Measurements from ENCODE around the gene PPP1R3F. TPM values are rescaled to one million over a fixed set of nuclear protein-coding genes. Genes with fewer than 3 reads are reported as not detected.

The PPP1R3F gene, protein sequence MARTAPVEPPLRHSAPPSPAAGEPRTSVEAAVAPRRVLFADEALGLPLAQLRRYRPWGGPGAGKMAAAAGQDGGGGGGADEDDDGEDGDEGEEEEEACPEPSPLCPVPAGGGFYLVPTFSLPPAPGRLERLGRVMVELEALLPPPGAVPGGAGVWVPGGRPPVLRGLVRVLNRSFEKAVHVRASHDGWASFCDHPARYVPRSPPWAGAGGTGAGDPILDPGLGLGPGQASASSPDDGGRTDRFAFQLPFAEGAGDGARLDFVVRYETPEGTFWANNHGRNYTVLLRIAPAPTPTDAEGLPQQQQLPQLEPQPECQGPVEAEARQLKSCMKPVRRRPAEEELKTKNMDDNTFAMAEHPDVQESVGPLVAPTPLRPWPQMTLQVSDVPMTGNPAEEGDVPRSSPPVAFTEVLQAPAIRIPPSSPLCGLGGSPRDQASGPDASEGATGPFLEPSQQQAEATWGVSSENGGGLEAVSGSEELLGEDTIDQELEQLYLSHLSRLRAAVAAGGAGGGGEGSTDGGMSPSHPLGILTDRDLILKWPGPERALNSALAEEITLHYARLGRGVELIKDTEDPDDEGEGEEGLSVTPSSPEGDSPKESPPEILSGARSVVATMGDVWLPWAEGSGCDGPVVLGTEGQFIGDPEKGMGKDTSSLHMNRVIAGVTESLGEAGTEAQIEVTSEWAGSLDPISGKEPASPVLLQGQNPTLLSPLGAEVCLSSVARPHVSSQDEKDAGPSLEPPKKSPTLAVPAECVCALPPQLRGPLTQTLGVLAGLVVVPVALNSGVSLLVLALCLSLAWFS
- polyA plus RNA-seq (2013, experiment 1 of 2; ENCODE audit: insufficient read length): 6.7 TPM
- polyA plus RNA-seq (2013, experiment 2 of 2; ENCODE audit: insufficient read length): 6.6 TPM

- no peak for DNase-seq
Measured at GRCh38 chrX:49269767-49270248, at the start of gene PPP1R3F. Gene PPP1R3F, plus strand, starts transcription at chrX:49269793. Its CDS starts 77 bp downstream, at chrX:49269870.

DNA sequence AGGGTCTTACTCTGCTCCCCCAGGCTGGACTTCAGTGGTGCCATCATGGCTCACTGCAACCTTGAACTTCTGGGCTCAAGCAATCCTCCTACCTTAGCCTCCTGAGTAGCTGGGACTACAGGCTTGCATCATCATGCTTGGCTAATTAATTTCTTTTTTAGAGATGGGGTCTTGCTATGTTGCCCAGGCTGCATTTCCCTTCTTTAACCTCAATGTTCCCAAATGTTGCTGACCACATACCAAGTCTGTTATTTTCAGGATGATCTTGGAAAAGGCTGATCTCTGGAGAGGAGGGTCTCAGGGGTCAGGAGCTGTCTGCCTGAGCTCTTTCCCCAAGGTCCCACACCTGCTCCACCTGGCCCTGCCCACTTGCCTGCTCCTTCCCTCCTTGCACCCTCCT lies 49.5 kb upstream of the PPP1R3F start:
- no peak for DNase-seq

GRCh38 chrX:49221868-49222267 lies 47.7 kb upstream of the PPP1R3F start:
- no peak for DNase-seq

DNA sequence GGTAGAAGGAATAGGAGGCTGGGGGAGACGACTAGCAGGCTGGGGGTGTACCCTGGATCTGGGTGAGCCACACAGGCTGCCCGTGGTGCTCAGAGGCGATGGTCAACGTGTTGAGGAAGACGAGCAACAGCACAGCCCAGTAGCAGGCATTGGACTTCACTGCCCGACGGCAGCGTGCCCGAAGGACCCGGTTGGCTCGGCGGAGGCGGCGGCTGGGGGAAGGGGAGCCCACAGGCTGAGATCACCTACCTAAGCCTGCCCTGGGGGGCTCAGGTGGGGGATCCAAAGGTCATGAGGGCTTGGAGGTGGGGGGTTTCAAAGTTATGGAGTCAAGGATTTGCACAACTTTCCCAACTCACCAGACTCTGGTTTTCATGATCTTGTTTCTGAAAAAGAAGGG lies 43.7 kb upstream of the PPP1R3F start:
- no peak for DNase-seq

DNA sequence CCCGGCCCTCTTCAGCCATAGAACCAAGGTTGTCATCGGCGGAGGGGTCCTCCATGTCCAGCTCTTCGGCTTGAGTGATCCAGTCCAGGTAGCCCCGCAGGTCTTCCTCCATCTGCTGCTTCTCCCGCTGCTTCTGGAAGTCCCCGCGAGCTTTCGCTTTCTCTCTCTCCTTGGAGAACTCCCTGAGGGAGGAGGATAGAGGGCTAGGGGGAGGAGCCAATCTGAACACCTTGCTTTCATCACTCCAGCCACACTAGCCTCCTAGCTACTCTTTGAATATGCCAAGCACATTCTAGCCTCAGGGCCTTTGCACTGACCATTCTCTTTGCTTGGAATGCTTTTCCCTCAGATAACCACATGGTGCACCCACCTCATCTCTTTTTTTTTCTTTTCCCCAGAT lies 42.6 kb upstream of the PPP1R3F start:
- no peak for DNase-seq

- no peak for DNase-seq
Measured at GRCh38 chrX:49227726-49228125, 41.9 kb upstream of the PPP1R3F start.

- no peak for DNase-seq
Measured at GRCh38 chrX:49228185-49228584, 41.4 kb upstream of the PPP1R3F start.

- DNase-seq: no peak
Measured at GRCh38 chrX:49230500-49231232, 38.9 kb upstream of the PPP1R3F start.

DNA sequence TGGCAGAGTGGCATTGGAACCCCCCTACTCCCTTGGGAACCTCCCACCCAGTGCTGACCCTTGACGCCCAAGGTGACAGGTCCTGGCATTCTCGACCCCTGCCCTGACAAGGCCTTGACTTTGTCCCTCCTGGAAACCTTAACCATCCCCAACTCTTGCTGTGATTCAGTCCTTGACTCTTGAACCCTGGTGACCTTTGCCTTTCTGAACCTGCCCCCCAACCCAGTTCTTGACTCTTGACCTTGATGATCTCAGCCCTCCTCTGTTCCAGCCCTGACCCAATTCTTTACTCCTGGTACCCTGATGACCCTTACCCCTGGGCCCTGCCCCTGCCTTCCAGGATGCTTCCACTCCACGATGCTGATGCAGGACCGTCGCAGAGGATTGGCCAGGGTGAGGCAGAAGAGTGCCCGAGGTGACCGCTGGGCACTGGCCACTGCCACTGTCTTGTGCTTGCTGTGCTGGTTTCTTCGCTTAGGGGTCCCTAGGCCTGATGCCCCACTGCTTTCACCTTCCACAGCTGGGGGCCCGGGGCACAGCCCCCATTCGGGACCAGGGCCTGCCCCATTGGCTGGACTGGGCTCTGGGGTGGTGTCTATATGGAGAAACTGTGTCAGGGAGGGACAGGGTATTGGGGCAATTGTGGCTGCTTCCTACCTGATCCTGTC lies 38.1 kb upstream of the PPP1R3F start:
- no peak for DNase-seq

- DNase-seq: no peak
Measured at GRCh38 chrX:49232525-49232924, 37.1 kb upstream of the PPP1R3F start.

DNA sequence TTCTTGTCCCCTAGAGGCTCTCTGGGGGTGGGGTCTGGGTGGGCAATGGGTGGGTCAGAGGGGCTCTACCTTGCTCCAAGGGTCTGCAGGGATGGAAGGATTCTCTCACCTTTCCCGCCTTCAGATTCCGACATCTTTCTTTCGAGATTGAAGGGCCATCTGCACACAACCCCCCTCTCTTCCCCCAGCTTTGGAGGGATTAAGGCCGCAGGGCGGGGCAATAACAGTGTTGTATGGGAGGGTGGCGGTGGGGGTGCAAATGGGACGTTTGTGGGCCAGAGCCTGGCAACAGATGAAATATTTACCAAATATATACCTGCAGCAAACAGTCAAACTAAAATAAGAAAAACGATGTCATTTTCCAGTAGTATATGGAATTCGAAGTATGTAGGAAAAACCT lies 36.4 kb upstream of the PPP1R3F start, which contains the start of gene CACNA1F:
Gene CACNA1F, minus strand, starts transcription at position 165 of the 400 bp plus-strand sequence. Its CDS starts 31 bp downstream, at position 134.
- no peak for DNase-seq

- DNase-seq: no peak
Measured at GRCh38 chrX:49233887-49234555, 35.6 kb upstream of the PPP1R3F start.

- no peak for DNase-seq
Measured at GRCh38 chrX:49237060-49237459, 32.5 kb upstream of the PPP1R3F start.

- no peak for DNase-seq
Measured at GRCh38 chrX:49238735-49239134, 30.9 kb upstream of the PPP1R3F start.

DNA sequence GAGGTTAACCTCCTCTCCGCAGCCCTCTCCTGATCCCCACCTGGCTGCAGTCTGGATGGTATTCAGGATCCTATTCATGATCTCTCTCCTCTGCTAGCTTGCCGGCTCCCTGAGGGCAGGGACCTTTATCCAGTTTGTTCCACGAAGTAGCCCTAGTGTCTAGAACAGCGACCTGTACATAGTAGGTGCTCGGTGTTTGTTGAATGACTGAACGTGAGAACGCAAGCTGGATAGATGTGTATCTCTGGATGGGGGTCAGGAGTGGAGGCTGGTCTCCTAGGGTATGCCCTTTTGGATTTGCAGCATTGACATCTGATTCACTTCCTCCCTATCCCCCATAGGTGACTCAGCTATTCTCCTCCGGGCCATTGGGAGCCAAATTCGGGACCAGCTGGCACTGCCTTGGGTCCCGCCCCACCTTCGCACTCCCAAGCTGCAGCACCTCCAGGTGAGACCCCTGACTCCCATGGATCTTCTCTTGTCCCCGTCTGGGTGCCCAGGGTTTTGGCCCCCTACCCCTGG lies 27.0 kb upstream of the PPP1R3F start:
- no peak for DNase-seq

GRCh38 chrX:49243166-49243565 lies 26.4 kb upstream of the PPP1R3F start:
- no peak for DNase-seq

GRCh38 chrX:49244207-49244606 lies 25.4 kb upstream of the PPP1R3F start:
- DNase-seq: no peak

GRCh38 chrX:49246541-49246940 lies 23.1 kb upstream of the PPP1R3F start:
- no peak for DNase-seq

DNA sequence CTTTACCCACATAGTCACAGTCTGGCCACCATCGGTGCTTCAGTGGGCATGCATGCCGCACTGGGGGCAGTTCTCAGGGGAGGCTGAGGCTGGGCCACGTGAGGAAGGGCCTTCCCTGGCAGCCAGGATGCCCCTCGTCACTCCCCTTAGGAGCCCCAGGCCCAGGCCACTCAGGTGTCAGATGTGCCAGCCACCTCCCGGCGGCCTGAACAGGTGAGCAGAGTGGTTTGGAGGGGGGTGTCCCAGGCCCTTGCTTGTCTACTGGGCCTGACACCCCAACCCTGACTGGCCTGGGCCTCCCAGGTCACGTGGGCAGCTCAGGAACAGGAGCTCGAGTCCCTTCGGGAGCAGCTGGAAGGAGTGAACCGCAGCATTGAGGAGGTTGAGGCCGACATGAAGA lies 22.2 kb upstream of the PPP1R3F start:
- no peak for DNase-seq

- no peak for DNase-seq
Measured at GRCh38 chrX:49247916-49248811, 21.4 kb upstream of the PPP1R3F start.

All from fibroblast of skin of abdomen (primary cell).